Activated CD8-positive, alpha-beta T cell treated with anti-CD3 and anti-CD28 coated beads, Interleukin-2, amount 10 ng/mL, durations not matched to agents 7 days and 5 days (primary cell): Measurements from ENCODE around the gene RAI1. TPM values are rescaled to one million over a fixed set of nuclear protein-coding genes. Genes with fewer than 3 reads are reported as not detected.

Experiments used
- ATAC-seq: fragments of 150-1000 bp; cut with Tn5 transposase; one replicate; pipeline ENCODE4 v1.10.0; 2021; ENCODE audit warnings: moderate library complexity
- CTCF ChIA-PET: fragments of 350-600 bp; sonication (Branson Sonifier 250); formaldehyde crosslinking; loops from one replicate; lab custom pipeline; 2021; ENCODE audit warnings: antibody characterized with exemption; lab: Charles Lee
- POLR2A ChIA-PET: fragments of 350-600 bp; sonication (Branson Sonifier 250); formaldehyde crosslinking; loops from one replicate; lab custom pipeline; 2021; ENCODE audit warnings: antibody characterized with exemption; lab: Charles Lee
- DNase-seq: peaks from one replicate; pipeline ENCODE4 v3.0.0-alpha.2; 2020
- H3K27ac Mint-ChIP-seq: one replicate; pipeline ENCODE4 v1.8.0; 2021; ENCODE audit warnings: mild to moderate bottlenecking, mixed read lengths
- H3K27me3 Mint-ChIP-seq: one replicate; pipeline ENCODE4 v1.8.0; 2021; ENCODE audit warnings: low read depth, mixed read lengths
- H3K36me3 Mint-ChIP-seq: one replicate; pipeline ENCODE4 v1.8.0; 2021; ENCODE audit warnings: low read depth, mixed read lengths
- H3K4me1 Mint-ChIP-seq: one replicate; pipeline ENCODE4 v1.8.0; 2021; ENCODE audit warnings: low read depth, mixed read lengths
- H3K4me3 Mint-ChIP-seq: one replicate; pipeline ENCODE4 v1.8.0; 2021; ENCODE audit warnings: mild to moderate bottlenecking, mixed read lengths
- H3K9me3 Mint-ChIP-seq: one replicate; pipeline ENCODE4 v1.8.0; 2022; ENCODE audit warnings: mixed read lengths; ENCODE audit not compliant: insufficient read depth
- total RNA-seq, 2 experiments: library from RNA; stranded (reverse); gene quantifications; one replicate each; pipeline ENCODE4 v1.2.3, GENCODE V29; 2021

The RAI1 gene
- total RNA-seq, 2 experiments from 2014 or later, result 24.4 to 24.6 TPM

- H3K27ac Mint-ChIP-seq, result no peak overlapping the region
- no peaks in the 10 kb centered on the region for H3K36me3 Mint-ChIP-seq
- ChIA-PET CTCF (interaction anchor here (1.2 to 1.6 kb wide), 2 partner anchors 30 to 31 kb away, joined by 3 read pairs; no protein-coding TSS in a partner anchor), POLR2A (interaction anchor here (1.1 to 1.2 kb wide), 2 partner anchors 11 to 18 kb away, joined by 3 to 8 read pairs; no protein-coding TSS in a partner anchor)
- H3K27me3 Mint-ChIP-seq, result peaks cover 13% of the 10 kb centered on the region
- ATAC-seq, result peak; percentile 14
- no peaks in the 10 kb centered on the region for H3K9me3 Mint-ChIP-seq
- peak overlapping the region; percentile 46 for H3K4me3 Mint-ChIP-seq
- peaks cover 25% of the 10 kb centered on the region for H3K4me1 Mint-ChIP-seq
- peak; percentile 41 for DNase-seq
These were observed 100.6 kb downstream of the RAI1 start for GRCh38 chr17:17781591-17782496.

DNA sequence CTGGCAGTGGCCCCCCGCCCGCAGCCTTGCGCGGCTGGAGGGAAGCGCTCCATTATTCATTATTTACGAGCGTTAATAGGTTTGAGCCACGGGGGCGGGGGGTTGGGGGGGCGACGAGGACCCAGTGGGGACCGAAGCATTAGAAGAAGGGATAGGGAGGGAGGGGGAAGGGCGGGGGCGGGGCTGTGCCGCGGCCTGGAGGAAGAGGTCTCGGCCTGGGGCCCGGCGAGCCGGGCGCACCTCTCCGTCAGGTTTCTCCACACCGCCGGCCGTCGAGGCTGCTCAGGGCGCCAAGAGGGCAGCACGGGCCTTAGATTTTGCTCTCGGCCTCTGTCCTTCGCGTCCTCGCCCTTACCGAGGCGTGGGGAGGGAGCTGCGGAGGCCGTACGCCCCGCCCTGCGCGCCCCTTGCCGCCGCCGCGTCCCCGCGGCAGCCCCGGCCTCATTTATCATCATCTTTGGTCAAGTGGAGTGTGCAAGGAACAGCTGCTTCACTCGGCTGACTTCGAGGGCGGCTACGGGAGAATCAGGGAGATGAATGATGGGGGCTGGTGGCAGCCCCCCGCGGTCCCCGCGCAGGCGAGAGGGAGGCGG lies 101.4 kb downstream of the RAI1 start:
- peak; percentile 16 for ATAC-seq
- Mint-ChIP-seq H3K4me1 (peaks cover 25% of the 10 kb centered on the region), H3K9me3 (no peaks in the 10 kb centered on the region), H3K27ac (no peak overlapping the region), H3K27me3 (peaks cover 13% of the 10 kb centered on the region), H3K4me3 (peak overlapping the region; percentile 66), H3K36me3 (no peaks in the 10 kb centered on the region)
- CTCF ChIA-PET, result interaction anchor here (1.2 to 1.4 kb wide), 2 partner anchors 31 to 103 kb away, joined by 3 read pairs; no protein-coding TSS in a partner anchor
- no peak for DNase-seq
- POLR2A ChIA-PET, result interaction anchor here (0.6 to 1.2 kb wide), 2 partner anchors 12 to 20 kb away, joined by 3 to 4 read pairs; no protein-coding TSS in a partner anchor

DNA sequence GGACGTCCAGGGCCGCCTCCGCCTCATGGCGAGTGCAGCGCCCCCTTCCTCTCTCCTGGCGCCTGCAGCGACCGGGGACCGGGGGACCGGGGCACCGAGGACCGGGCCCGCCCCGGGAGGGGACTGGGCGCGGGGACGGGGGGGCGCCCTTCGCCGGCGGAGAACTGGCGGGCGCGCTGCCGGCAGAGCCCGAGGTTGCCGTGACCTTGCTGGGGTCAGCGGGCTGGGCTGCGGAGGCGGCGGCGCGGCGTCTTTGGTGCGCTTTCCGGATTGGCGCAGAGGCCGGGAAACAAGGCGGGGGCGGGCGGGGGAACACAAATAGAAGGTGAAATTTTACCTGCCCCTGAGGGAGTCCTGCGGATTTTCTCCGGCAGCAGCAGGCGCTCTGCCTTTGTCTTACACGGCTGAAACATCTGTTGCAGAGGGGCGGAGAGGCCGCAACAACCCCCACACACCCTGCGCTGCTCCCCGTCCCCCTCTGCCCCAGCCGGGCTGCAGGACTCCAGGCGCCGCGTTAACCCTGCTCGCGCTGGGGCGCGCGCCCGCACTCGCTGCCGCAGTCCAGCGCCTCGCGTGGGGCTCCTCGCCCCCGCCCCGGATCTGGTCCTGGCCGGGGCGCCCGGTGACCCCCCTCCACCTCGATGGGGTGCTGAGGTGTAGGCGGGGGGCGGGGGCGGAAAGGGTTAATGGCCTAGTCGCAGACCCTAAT lies 102.0 kb downstream of the RAI1 start:
- DNase-seq (peak; percentile 79), ATAC-seq (peak; percentile 69)
- H3K4me3 Mint-ChIP-seq, result peak overlapping the region; percentile 66
- H3K4me1 Mint-ChIP-seq, result peaks cover 25% of the 10 kb centered on the region
- ChIA-PET POLR2A (interaction anchor here (0.6 kb wide), 1 partner anchor 20 kb away, joined by 4 read pairs; no protein-coding TSS in a partner anchor), CTCF (interaction anchor here (1.2 to 1.4 kb wide), 3 partner anchors 9 to 104 kb away, joined by 3 to 4 read pairs (median 3); no protein-coding TSS in a partner anchor)
- H3K9me3 Mint-ChIP-seq, result no peaks in the 10 kb centered on the region
- H3K27ac Mint-ChIP-seq, result no peak overlapping the region
- H3K36me3 Mint-ChIP-seq, result no peaks in the 10 kb centered on the region
- peaks cover 13% of the 10 kb centered on the region for H3K27me3 Mint-ChIP-seq

DNA sequence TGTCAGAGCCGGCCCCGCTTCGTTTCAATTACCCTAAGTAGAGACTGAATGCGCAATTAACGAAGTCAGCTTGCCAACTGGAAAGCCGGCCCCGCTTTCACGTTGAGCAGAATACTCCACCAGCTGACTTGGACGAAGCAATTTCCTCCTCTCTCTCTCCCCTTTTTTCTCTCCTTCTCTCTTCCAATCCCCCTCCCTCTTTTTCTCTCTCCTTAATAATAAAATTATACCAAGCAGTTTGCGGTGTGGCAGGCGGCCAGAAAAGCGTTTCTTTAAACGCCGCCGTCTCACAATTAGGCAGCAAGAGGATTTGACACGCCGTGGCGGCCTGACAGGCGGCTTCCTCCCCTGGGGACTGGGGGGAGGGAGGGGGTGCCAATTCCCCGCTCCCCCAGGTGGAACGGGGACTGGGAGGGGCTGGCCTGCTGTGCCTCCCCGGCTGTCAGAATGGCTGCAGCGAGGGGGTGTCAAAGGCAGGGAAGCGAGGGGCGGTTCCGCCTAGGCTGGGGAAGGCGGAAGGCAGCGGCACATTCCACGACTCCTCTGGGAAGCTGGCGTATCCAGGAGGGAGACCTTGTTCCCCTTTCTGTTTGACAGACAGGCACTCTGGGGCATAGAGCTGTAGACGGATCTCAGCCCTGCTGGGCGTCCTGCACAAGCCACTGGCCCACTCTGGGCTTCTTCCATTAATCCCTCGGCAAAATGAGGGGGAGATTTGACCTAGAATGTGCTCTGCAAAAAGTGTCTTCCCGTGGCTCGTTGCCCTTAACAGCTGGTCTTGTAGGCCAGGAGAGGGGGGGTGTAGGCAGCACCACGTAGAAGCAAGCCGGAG lies 102.8 kb downstream of the RAI1 start:
- H3K36me3 Mint-ChIP-seq, result no peaks in the 10 kb centered on the region
- CTCF ChIA-PET, result interaction anchor here (0.9 to 1.4 kb wide), 3 partner anchors 9 to 104 kb away, joined by 3 to 4 read pairs (median 4); no protein-coding TSS in a partner anchor
- POLR2A ChIA-PET, result interaction anchor here (0.9 to 1.6 kb wide), 3 partner anchors 14 to 52 kb away, joined by 3 to 4 read pairs (median 3); partner anchors contain the start of gene SREBF1
- peak overlapping the region; percentile 64 for H3K4me3 Mint-ChIP-seq
- peaks cover 13% of the 10 kb centered on the region for H3K27me3 Mint-ChIP-seq
- no peak overlapping the region for H3K27ac Mint-ChIP-seq
- no peak for ATAC-seq
- H3K4me1 Mint-ChIP-seq, result peaks cover 25% of the 10 kb centered on the region
- no peak for DNase-seq
- H3K9me3 Mint-ChIP-seq, result no peaks in the 10 kb centered on the region

DNA sequence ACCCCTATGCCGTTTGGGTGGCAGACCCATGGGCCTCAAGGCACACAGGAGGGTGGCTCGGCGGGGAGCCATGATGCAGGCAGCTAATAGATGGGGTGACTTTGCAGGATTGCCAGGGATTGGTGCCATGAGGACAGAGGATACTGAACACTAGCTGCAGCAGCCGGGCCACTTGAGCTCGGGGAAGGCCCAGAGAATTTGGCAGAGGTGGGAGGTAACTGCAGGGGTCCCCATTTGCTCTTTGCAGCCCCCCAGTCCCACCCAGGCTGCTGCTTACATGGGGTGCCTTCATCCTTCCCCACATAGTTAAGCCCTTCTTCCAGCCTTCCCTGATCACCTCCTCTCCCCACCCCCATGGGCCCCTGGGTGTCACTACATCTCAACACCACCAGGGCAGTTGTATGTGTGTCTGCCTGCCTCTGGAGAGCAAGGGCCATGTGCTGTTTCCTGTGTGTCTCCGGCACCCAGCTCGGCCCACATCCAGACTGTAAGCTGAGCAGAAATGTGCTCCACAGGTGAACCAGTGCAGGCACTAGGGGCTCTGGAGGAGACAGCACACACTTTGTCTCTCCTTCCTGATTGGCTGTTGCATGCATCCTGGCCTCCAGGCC lies 103.5 kb downstream of the RAI1 start:
- CTCF ChIA-PET, result interaction anchor here (0.8 to 2.5 kb wide), 5 partner anchors 8 to 250 kb away, joined by 3 to 8 read pairs (median 4); no protein-coding TSS in a partner anchor
- Mint-ChIP-seq H3K9me3 (no peaks in the 10 kb centered on the region), H3K27me3 (peaks cover 13% of the 10 kb centered on the region), H3K4me3 (no peak overlapping the region), H3K36me3 (no peaks in the 10 kb centered on the region), H3K4me1 (peaks cover 25% of the 10 kb centered on the region), H3K27ac (peak overlapping the region; percentile 14)
- POLR2A ChIA-PET, result interaction anchor here (0.7 to 1.6 kb wide), 4 partner anchors 14 to 135 kb away, joined by 3 to 4 read pairs (median 4); partner anchors contain the start of gene SREBF1
- peak; percentile 50 for DNase-seq
- ATAC-seq, result peak; percentile 28

- ATAC-seq, result no peak
- H3K4me1 Mint-ChIP-seq, result peaks cover 25% of the 10 kb centered on the region
- peaks cover 13% of the 10 kb centered on the region for H3K27me3 Mint-ChIP-seq
- H3K36me3 Mint-ChIP-seq, result no peaks in the 10 kb centered on the region
- POLR2A ChIA-PET, result interaction anchor here (0.6 to 1.6 kb wide), 3 partner anchors 37 to 134 kb away, joined by 3 to 4 read pairs (median 4); partner anchors contain the start of gene SREBF1
- DNase-seq, result no peak
- CTCF ChIA-PET, result interaction anchor here (0.8 to 2.5 kb wide), 3 partner anchors 27 to 250 kb away, joined by 3 to 8 read pairs (median 3); no protein-coding TSS in a partner anchor
- H3K9me3 Mint-ChIP-seq, result no peaks in the 10 kb centered on the region
- H3K4me3 Mint-ChIP-seq, result no peak overlapping the region
- H3K27ac Mint-ChIP-seq, result peak overlapping the region; percentile 14
These were observed 104.1 kb downstream of the RAI1 start for GRCh38 chr17:17785407-17785806.

GRCh38 chr17:17786998-17787397 lies 105.7 kb downstream of the RAI1 start:
- Mint-ChIP-seq H3K4me1 (peaks cover 25% of the 10 kb centered on the region), H3K27me3 (no peaks in the 10 kb centered on the region), H3K9me3 (no peaks in the 10 kb centered on the region), H3K27ac (no peak overlapping the region), H3K36me3 (no peaks in the 10 kb centered on the region), H3K4me3 (no peak overlapping the region)
- ChIA-PET CTCF (interaction anchor here (1.3 to 2.5 kb wide), 3 partner anchors 26 to 247 kb away, joined by 4 to 8 read pairs (median 4); no protein-coding TSS in a partner anchor), POLR2A (no interaction called here)
- DNase-seq, result no peak
- no peak for ATAC-seq

DNA sequence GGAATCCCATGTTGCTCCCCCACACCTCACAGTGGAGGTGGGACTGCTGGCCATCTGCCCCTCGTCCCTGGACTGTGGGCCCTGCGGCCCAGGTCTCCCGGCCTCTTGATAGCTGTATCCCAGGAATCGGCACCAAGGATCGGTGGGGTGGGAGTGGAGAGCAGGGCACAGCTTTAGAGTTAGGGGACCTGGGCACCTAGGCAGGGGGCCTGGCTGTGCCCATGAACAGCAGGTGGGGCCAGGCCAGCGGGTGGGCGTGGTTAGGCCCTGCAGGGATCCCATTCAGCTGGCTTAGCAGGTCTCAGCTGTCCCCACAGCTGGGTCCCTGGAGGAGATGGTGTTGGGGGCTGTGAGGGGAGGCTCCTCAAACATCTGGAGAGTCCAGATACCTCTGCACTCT lies 106.3 kb downstream of the RAI1 start:
- Mint-ChIP-seq H3K36me3 (no peaks in the 10 kb centered on the region), H3K4me1 (peaks cover 29% of the 10 kb centered on the region), H3K4me3 (no peak overlapping the region), H3K27ac (no peak overlapping the region), H3K9me3 (no peaks in the 10 kb centered on the region), H3K27me3 (no peaks in the 10 kb centered on the region)
- POLR2A ChIA-PET, result no interaction called here
- CTCF ChIA-PET, result no interaction called here
- ATAC-seq (no peak), DNase-seq (no peak)

- POLR2A ChIA-PET, result no interaction called here
- Mint-ChIP-seq H3K9me3 (no peaks in the 10 kb centered on the region), H3K4me3 (no peak overlapping the region), H3K36me3 (peaks cover 7% of the 10 kb centered on the region), H3K27me3 (no peaks in the 10 kb centered on the region), H3K4me1 (peaks cover 38% of the 10 kb centered on the region), H3K27ac (no peak overlapping the region)
- DNase-seq (no peak), ATAC-seq (no peak)
- CTCF ChIA-PET, result no interaction called here
These were observed 107.7 kb downstream of the RAI1 start for GRCh38 chr17:17788967-17789366.

GRCh38 chr17:17789410-17789809 lies 108.2 kb downstream of the RAI1 start:
- Mint-ChIP-seq H3K9me3 (no peaks in the 10 kb centered on the region), H3K27ac (no peak overlapping the region), H3K36me3 (peaks cover 9% of the 10 kb centered on the region), H3K4me1 (peaks cover 35% of the 10 kb centered on the region), H3K27me3 (no peaks in the 10 kb centered on the region), H3K4me3 (no peak overlapping the region)
- DNase-seq (no peak), ATAC-seq (no peak)
- ChIA-PET POLR2A (no interaction called here), CTCF (no interaction called here)
